Activated CD4-positive, alpha-beta T cell treated with anti-CD3 and anti-CD28 coated beads, Interleukin-2, amount 50 U/mL, for 1 hour (primary cell): ENCODE measurements around the gene CACNA1D.
"Not testable (repeated sequence)": the region's sequence is repeated elsewhere in the genome, so short reads cannot be mapped to it uniquely, and the experiment has no call there.

Source experiments
- DNase-seq: peaks from one replicate; pipeline ENCODE4 v3.0.0-alpha.2; 2020

CACNA1D gene

DNA sequence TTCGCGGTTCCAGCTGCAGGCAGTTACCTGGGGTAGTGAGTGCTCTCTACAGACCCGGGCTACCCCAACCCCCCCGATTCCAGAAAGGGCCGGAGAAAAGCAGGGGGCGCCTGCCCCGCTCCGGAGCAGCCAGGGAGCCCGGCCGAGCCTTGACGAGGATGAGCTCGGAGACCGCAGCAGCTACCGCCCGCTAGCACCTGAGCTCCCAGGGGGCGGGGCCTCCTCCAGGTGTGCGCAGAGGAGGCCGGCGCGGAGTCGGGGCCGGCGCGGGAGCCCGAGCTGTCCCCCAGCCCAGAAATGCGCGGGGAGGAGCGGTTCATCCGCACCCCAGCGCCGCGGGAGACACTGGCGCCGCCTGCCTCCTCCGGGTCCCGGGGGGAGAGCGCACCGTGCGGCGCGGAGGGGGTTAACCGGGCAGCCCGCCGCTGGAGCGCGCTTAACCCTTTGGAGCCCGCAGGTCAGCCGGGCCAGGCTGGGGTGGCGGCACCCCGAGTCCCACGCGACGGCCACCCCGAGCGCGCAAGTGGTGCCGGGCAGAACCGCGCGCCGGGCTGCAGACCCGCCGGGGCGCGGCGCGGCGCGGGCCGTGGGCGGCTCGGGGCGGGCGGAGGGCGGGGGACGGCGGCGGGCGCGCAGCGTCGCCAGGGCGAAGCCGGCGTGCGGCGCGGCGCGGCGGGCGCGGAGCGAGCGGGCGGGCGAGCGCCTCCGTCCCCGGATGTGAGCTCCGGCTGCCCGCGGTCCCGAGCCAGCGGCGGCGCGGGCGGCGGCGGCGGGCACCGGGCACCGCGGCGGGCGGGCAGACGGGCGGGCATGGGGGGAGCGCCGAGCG is at the start of gene CACNA1D:
Gene CACNA1D, plus strand, starts transcription at position 649 of the 829 bp plus-strand sequence. CDS start 556 bp downstream, outside the sequence.
- no peak for DNase-seq

DNA sequence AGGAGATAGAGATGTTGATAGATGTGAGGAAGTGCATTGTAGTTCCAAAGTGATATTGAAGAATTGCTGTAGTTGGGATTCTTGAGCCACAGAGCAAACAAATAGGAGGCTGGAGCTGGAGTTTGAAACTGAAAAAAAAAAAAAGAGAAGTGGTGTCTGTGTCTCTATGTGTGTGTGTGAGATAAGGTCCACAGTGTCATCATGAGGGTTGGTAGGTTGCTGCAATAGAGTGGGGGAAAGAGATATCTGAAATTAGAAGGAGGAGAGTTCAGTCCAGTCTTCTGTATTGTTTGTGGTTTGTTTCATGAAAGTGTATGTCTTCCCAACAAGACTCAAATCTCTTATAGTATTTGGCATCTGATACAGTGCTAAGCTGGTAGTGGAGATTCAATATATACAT is 37.3 kb upstream of the CACNA1D start:
- no peak for DNase-seq

DNA sequence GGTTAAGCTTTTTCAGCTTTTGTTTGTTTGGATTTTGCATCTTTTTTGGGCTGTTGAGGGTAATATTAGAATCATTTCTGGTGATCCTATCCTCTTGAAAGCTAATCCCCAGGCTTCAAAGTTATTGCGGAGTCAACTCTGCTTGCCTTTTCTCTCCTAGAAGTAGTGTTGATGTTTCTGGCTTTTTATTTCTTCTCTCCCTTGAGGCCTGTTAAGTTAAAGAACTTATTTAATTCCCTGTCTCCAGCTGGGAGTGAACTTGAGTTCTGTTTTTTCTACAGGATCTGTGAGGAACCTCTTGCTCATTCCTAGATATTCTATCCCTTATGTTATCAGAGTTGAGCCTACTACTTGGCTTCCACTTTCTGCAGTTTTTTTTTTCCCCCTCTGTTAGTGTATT is 34.1 kb upstream of the CACNA1D start:
- DNase-seq = no peak

DNA sequence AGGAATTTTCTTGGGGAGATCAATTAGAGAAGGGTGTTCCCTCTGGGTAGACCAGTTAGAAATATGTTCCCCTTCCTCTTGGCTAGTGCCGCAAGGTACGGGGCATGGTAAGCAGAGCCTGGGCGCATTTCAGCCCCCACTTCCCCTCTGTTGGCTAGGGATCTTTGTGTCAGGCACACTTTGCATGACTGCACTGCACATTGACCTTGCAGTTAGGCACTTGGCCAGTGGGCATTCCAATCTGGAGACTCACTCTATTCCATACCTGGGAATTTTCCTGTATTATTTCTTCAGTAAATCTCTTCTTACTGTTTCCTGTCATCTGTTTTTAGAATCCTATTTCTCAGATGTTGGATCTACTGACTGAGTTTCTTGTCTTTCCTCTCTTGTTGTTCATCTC is 30.0 kb upstream of the CACNA1D start:
- no peak for DNase-seq

DNA sequence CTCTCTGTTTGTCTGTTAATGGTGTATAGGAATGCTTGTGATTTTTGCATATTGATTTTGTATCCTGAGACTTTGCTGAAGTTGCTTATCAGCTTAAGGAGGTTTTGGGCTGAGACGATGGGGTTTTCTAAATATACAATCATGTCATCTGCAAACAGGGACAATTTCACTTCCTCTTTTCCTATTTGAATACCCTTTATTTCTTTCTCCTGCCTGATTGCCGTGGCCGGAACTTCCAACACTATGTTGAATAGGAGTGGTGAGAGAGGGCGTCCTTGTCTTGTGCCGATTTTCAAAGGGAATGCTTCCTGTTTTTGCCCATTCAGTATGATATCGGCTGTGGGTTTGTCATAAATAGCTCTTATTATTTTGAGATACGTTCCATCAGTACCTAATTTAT is 24.7 kb upstream of the CACNA1D start:
- DNase-seq = not testable (repeated sequence)

DNA sequence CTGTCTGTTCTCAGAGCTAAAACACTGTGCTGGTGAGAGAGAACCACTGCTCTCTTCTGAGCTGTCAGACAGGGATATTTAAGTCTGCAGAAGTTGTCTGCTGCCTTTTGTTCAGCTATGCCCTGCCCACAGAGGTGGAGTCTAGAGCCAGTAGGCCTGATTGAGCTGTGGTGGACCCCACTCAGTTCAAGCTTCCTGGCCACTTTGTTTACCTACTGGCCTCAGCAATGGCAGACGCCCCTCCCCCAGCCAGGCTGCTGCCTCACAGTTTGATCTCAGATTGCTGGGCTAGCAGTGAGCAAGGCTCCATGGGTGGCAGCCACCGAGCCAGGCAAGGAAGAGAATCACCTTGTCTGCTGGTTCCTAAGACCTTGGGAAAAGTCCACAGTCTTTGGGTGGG is 21.0 kb upstream of the CACNA1D start:
- DNase-seq = no peak

DNA sequence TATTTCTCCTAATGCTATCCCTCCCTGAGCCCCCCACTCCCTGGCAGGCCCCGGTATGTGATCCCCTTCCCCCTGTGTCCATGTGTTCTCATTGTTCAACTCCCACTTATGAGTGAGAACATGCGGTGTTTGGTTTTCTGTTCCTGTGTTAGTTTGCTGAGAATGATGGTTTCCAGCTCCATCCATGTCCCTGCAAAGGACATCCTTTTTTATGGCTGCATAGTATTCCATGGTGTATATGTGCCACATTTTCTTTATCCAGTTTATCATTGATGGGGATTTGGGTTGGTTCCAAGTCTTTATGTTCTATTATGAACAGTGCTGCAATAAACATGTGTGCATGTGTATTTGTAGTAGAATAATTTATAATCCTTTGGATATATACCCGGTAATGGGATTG is 18.0 kb upstream of the CACNA1D start:
- DNase-seq = not testable (repeated sequence)

DNA sequence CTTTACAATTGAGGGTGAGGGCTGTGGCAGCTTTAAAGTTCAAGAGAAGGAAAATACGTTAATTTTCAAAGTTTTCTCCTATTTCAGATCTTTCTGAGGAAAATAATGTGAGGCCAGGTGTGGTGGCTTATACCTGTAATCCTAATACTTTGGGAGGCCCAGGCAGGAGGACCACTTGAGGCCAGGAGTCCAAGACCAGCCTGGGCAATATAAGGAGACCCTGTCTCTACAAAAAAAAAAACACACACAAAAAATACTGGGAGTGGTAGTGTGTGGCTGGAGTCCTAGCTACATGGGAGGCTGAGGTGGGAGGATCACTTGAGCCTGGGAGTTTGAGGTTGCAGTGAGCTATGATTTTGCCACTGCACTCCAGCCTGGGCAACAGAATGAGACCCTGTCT is 16.7 kb upstream of the CACNA1D start:
- not testable (repeated sequence) for DNase-seq

DNA sequence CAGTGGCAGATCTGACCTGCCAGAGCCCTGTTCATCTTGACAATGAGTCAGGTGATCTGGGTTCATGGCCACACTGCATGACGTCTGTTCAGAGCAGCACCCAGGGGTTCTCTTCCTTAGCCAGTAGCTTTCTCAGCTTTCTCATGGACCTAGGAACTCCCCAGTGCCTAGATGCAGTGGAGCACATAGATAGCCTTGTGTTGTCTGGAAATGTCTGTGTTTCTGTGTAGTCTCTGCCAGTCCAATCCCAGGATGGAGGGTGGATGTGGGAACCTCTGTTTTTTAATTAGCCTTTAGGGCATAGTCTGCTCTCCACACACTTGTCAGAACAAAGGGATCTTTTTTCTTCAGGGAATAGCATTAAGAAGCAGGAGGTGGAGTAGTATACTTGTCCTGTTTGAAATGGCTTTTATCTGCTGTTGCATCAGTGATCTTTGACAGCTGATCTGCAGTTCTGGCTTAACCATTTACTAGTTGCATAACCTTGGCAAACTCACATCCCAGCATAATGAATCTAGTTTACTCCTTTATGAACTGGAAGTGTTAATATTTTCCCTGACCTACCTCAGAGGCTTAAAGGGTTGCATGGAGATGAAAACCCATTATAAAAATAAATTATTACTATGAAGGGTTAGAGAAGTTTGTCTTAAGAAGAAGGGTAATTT is 16.1 kb upstream of the CACNA1D start:
- no peak for DNase-seq

DNA sequence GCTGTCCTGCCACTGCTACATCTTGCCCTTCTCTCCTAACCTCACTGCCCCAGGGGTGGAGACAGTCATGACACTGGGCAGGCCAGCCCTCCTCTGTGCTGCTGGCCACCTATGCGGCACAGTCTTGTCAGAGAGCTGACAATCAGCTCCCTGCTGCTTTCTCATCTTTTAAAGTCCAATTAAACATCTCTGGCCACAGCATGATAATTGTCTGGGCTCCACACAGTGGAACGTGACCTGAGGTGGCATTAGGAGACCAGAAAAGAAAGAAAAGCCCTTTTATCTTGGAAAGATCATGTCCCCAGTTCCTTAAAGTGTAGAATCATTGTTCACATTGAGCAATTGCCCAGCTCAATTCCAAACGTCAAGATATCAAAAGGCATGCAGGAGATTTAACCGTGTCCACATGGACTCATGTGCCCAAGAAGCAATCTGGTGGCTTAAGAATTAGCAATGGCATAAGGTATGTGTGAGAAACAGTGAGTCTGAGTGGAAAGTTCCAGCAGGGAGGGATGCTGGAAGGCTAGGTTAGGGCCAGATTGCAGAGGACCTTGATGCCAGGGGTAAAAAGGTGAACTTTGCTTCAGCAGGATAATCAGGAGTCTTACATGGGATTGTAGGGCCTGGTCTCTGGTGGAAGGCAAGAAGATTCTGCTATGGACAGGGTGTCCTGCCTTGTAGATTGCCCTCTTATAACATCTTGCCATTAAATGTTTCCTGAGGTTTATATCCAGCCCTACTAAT is 15.3 kb upstream of the CACNA1D start:
- no peak for DNase-seq

DNA sequence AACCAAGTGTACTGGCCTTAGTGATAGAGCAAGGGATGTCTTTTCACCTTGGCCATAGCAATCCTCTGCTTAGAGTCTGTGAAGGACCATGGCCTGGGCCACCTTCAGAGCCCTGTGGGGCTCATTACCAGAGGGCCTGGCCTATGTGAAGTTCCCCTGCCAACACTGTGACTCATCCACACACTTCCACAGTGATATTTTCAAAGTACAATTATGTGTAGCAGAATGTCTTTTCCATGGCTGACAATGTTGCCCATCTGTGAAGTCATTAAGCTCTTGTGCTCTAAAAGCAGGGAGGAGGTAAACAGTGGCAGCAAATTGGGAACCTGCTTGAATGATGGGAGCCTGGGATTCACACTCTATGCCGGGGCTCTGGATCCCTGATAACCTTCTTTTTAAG is 12.2 kb upstream of the CACNA1D start:
- no peak for DNase-seq

DNA sequence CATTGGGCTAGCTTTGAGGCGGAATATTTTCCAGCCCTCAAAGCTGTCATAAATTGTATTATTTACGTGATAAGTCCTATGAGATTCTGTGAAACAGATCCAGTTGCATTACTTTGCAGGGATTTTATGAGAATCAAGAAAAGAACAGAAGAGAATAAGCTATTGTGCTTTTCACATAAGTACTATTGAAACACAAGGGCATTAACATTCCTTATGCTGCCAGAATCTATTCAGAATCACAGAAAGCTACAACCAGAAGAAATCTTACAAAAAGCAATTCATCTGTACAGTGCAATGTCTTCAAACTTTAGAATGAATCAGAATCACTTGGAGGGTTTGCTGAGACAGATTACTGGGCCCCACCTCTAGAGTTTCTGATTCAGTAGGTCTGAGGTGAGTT is 10.6 kb upstream of the CACNA1D start:
- no peak for DNase-seq

DNA sequence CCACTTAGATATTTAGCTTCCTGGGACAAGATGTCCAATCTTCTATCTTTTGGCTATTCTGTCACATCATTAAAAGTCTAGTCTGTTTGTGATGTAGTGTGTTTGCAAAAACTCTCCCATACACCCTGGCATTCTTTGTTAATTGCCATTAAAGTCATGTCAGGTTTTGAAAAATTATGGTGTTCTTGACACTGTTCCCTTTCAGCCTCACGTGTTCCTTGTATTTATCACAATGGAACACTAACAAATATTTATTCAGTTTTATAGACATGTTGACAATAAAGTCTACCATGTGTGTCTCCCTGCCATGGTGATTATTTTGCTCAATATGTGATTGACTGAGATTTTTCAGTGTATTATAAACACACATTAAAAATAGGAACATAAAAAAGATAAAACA is 9.4 kb upstream of the CACNA1D start:
- no peak for DNase-seq

DNA sequence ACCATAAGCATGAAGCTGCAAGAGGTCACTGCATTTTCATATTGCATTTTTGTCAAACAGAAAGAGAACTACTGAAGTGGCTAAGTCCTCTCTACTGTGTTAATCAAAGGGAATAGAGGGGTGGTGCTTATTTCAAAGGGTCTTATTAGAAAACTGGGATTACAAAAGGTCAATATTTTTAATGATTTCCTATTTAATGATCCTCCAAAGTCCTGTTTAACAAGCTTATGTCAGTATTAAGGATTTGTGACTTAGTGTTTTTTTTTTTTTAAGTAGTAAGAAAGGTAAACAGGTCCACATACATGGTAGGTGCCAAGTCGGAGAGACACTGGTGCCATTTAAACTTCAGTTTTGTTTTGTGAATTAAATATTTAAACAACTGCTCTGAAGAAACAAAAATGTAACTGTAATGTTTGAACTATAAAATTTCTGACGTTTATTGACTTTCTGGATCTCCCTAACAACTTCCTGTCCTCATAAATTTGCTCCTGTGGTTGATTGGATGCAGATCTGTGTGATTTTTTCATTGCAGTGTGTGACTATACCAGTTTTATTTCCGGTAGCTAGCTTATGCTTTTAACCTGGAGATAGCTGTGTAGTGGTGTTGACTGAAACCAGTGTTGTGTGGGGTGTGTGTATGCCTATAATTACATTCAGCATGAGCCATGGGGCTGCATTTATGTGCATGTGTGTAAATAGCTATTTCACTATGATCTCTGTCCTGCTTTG is 8.6 kb upstream of the CACNA1D start:
- no peak for DNase-seq

DNA sequence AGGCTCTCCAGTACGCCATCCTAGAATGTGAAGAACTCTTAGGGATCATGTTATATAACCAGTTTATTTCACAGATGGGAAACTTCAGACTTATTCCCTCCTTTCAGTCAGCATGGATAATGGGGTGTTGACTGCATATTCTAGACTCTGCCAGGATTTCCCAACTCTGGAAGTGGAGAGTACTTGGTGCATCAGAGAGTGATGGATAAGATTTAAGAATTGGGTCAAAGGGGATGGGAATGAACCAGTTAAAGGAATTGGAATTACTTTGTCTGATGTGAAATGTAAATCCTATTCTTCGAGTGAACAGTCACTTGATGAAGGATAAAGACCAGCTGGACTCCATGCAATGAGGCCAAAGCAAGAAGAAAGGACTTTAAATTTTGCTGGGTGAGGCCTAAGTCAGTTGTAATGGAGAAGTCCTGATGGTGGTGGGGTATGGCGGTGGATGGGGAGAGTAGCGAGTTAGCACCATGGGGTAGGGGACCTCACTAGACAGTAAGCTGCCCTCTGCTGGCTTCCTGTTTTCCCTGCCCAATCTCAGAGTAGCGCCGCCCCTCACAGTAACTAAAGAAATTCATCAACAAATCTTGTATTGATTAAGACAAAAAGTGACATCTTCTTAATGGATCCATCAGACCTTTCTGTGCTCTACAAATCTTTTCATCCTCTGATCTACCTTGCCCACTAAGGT is 7.3 kb upstream of the CACNA1D start:
- DNase-seq = no peak

DNA sequence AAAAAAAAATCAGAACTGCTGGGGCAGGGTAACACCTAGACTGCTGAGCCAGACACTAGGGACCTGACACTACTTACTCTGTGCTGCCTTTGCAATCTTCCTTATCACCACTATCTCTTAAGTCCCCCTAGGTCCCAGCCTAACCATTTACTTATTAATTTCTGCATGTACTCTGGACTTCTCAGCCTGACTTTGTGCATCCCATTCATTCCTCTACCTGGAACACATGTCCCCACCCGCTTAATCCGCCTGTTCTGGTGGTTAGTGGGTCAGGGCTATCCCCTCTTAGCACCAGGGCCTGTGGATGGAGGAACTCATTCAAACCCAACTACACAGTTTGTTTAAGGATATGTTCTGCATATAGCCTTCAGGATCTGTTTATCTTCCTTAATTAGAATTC is 5.0 kb upstream of the CACNA1D start:
- DNase-seq = no peak

DNA sequence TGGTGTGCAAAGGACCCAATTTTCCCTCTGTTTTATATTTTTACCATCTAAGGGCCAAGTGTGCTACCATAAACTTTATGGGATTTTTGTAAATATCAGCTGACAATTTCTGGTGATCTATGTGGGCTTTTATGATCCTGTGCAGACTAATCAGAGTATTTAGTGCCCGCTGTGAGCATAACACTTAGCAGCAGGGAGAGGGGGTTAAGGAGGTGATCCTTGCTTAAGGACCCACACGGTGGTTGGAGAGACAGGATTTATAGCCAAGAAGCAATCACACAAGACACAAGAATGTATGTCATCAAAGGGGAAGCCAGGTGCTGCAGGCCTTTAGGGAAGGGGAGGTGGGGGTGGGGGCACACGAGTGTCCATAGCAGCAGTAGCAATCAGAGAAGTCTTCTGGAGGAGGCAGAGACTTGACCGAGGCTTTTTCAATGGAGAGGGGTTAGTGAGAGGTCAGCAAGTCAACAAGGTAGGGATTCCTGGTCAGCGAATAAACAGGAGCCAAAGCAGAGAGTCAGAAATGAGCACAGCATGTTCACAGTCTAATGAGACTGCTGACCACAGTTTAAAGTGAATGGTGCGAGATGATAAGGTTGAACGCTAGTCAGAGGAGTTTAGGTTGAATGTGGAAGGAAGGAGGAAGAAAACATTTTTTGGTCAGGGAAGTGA is 4.5 kb upstream of the CACNA1D start:
- no peak for DNase-seq

DNA sequence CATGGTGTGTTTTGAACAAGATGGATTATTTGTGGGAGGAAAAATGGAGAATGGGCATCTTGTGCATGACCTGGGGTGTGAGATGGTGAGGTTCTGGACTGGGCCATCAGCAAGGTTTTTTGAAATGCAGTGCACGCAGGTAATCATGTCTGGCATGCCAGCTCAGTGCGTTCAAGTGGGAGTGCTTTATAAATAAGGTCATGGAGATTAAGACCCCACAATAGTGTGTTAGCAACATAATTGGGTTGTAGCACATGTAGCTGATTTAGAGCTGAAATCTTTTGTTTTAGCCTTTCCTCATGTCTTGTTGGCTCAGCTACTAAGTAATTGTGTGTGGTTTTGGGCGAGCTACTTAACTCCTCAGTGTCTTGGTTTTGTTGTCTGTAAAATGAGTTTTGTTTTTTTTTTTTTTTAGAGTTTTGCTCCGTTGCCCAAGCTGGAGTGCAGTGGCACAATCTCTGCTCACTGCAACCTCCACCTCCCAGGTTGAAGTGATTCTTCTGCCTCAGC is 3.9 kb upstream of the CACNA1D start:
- DNase-seq = no peak

DNA sequence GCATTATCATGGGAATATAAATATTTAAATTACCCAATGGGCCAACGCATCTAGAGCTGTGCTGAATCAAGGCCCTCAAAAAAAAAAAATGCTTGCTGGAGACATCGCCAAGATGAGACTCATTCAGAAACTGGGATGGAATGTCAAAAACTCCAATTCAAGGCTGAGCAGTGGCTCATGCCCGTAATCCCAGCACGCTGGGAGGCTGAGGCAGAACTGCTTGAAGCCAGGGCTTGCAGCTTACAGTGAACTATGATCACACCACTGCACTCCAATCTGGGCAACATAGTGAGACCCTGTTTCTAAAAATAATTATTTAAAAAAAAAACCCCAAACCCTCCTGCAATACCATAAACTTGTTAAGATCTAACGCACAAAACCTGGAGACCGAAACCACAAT is 3.1 kb upstream of the CACNA1D start:
- no peak for DNase-seq

DNA sequence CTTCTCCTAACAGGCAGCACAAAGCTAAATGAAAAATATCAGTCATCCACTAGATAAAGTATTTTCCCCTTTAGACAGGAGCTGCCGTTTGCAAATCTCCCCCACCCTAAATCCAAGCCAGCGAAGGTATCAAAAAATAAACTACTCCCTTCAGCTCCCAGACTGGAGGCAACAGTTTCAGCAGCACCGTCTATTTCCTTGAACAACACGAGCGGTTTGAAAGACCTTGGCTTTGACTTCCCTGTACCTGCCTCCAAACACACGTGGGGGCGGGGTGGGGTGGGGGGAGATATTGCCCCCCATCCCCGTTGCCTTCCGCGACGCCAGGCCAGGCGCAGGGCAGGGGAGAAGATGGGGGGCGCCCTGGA is 832 bp upstream of the CACNA1D start:
- DNase-seq = no peak

DNA sequence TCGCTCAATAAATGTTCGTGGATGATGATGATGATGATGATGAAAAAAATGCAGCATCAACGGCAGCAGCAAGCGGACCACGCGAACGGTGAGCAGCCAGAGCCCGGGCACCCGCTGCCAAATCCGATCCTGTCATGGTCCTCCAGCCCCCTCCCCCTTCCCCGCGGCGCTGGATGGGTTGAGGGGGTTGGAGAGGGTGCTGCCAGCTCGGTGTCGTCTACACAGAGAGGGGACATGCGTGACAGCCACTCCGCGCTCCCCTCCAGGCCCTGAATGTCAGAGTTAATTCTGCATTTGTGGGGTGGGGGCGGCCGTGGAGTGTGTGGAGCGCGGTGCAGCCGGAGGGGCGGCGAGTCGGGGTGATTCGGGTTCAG is 722 bp downstream of the CACNA1D start:
- no peak for DNase-seq
